K562 (cell line): ENCODE data around the gene MATN1. TPM values are rescaled to one million over a fixed set of nuclear protein-coding genes. Genes with fewer than 3 reads are reported as not detected.

Experiments used
- E2F4 ChIP-seq: sonication (generic); formaldehyde crosslinking; IDR thresholded peaks from 2 replicates; pipeline ENCODE4 v1.8.0; 2022; ENCODE audit warnings: mild to moderate bottlenecking, low read depth, missing genetic modification reagents
- MAFG ChIP-seq: fragments of 450-650 bp; conservative IDR thresholded peaks from 2 replicates; pipeline ENCODE4 v1.6.1; 2016; ENCODE audit warnings: missing genetic modification characterization, missing compliant biosample characterization
- MBD1 ChIP-seq: fragments of 250-450 bp; sonication (Bioruptor Pico); IDR thresholded peaks from 2 replicates; pipeline ENCODE4 v1.8.0; 2022; ENCODE audit warnings: inconsistent platforms
- MGA ChIP-seq: fragments of 450-650 bp; IDR thresholded peaks from 2 replicates; pipeline ENCODE4 v1.6.1; 2016; ENCODE audit warnings: mild to moderate bottlenecking, moderate library complexity
- NCOA1 ChIP-seq: fragments of 450-650 bp; IDR thresholded peaks from 2 replicates; pipeline ENCODE4 v1.6.1; 2016; ENCODE audit warnings: low read depth
- NUFIP1 ChIP-seq: fragments of 450-650 bp; IDR thresholded peaks from 2 replicates; pipeline ENCODE4 v1.6.1; 2018; ENCODE audit not compliant: partially characterized antibody
- PTRF ChIP-seq: fragments of 450-650 bp; IDR thresholded peaks from 2 replicates; pipeline ENCODE4 v1.6.1; 2016; ENCODE audit warnings: mild to moderate bottlenecking, missing genetic modification characterization, missing compliant biosample characterization
- ZFP36 ChIP-seq: fragments of 150-350 bp; IDR thresholded peaks from 2 replicates; pipeline ENCODE4 v1.6.1; 2018; ENCODE audit warnings: low read length, low read depth; ENCODE audit not compliant: partially characterized antibody
- ZNF589 ChIP-seq: fragments of 200-800 bp; sonication (Bioruptor generic); IDR thresholded peaks from 2 replicates; pipeline ENCODE4 v1.6.1; 2016; ENCODE audit warnings: low read depth, missing genetic modification characterization, missing compliant biosample characterization
- polyA plus RNA-seq, 8 experiments: library from polyadenylated mRNA; depleted of rRNA in 4 of 8; stranded (reverse) in 5 of 8; unstranded in 3 of 8; fragments of >200 nt; fragmentation: Nextera tagmentation in 2 of 8; fragmentation: Illumina TruSeq in 1 of 8; extraction: Ambion mirVana in 2 of 8; extraction: Trizol in 1 of 8; gene quantifications; 2 replicates each; pipeline versions ENCODE4 v1.2.1 to v1.2.3, GENCODE V29; 2011 to 2014; ENCODE audit warnings: inconsistent platforms in 1 of 8, missing spikeins in 1 of 8
- total RNA-seq, 7 experiments: library from RNA; depleted of rRNA in 6 of 7; stranded (reverse); fragments of >200 nt in 6 of 7; fragmentation: Illumina TruSeq in 2 of 7; extraction: Trizol in 2 of 7; gene quantifications; 2 replicates each; pipeline versions ENCODE4 v1.2.1 to v1.2.3, GENCODE V29; 2011 to 2021; ENCODE audit warnings: low replicate concordance in 1 of 7
- TF ChIP-seq, protein P1 (sequence below), 2 experiments: fragments of 450-650 bp; conservative IDR thresholded peaks; 2 replicates each; pipeline ENCODE4 v1.6.1; 2017; ENCODE audit warnings: mild to moderate bottlenecking in 2 of 2, moderate library complexity in 2 of 2

MATN1 gene
- total and polyA plus RNA-seq, 9 of the 15 experiments (the other 6 are each of a cell fraction or from before 2014, with no cell fraction given): 0.10 to 2.3 (median 1.2) TPM

DNA sequence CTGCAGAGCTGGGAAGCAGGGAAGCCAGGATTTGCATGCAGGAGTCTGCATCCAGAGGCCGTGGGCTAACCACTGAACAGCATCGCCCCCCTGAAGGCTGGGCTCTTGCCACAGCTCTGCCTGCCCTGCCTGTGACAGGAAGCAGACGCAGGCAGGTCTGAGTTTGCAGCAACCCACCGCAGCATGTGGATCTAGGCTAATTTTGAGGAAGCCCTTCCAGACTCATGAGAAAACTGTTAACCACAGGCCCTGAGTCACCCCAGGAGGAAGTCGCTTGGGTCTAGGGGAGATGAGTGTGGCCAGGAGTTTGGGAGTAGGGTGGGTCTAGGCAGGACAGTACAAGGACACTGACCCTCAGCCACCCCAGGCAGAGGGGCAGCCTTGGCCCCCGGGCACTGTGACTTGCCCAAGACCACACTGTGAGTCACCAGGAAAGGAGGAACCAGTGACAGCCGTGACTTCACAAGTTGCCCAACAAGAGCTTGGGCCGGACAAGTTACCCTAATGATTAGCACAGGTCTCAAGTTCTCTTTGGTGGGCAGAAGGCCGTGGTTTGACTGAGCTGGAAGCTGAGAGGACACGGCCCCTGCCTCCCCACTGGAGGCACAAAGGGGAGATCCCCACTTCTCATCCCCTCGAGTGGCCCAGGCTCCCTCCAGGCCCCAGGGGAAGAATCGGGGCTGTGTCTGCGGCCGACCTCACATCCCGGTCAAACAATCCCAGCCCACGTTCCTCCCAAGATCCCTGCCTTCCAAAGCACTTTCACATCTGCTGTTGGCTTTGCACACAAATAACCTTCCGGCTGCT lies 33.4 kb upstream of the MATN1 start (continued):
- TF ChIP-seq, protein P1, sequence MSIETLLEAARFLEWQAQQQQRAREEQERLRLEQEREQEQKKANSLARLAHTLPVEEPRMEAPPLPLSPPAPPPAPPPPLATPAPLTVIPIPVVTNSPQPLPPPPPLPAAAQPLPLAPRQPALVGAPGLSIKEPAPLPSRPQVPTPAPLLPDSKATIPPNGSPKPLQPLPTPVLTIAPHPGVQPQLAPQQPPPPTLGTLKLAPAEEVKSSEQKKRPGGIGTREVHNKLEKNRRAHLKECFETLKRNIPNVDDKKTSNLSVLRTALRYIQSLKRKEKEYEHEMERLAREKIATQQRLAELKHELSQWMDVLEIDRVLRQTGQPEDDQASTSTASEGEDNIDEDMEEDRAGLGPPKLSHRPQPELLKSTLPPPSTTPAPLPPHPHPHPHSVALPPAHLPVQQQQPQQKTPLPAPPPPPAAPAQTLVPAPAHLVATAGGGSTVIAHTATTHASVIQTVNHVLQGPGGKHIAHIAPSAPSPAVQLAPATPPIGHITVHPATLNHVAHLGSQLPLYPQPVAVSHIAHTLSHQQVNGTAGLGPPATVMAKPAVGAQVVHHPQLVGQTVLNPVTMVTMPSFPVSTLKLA (conservative IDR thresholded peaks at IDR 0.05): peak in 1 of 2 experiments; percentile 77; a peak in 2 of 4 replicates
- TF ChIP-seq PTRF (tag) (no peak), E2F4 (CRISPR knock-in tag) (no peak), MBD1 (CRISPR knock-in tag) (no peak), ZFP36 (peak; percentile 86), ZNF589 (CRISPR knock-in tag) (peak; percentile 93; the same call in 1 of the 2 replicates), MAFG (tag) (no peak; the same call in 1 of the 2 replicates), NCOA1 (no peak), NUFIP1 (no peak), MGA (peak; percentile 78)
